GM19043 (cell line): Measurements from ENCODE around the gene RNF41.
A peak's percentile ranks its signal among the peaks of the same experiment; 100 is the strongest.
"Not testable (repeated sequence)": the region's sequence is repeated elsewhere in the genome, so short reads cannot be mapped to it uniquely, and the experiment has no call there.

Experiments used
- ATAC-seq: cut with Tn5 transposase; IDR thresholded peaks from one replicate; pipeline ENCODE4 v1.9.1; 2021; ENCODE audit warnings: low read depth; ENCODE audit not compliant: unreplicated experiment

Gene RNF41

GRCh38 chr12:56216461-56216860, 5.3 kb downstream of the RNF41 start:
- no peak for ATAC-seq

DNA sequence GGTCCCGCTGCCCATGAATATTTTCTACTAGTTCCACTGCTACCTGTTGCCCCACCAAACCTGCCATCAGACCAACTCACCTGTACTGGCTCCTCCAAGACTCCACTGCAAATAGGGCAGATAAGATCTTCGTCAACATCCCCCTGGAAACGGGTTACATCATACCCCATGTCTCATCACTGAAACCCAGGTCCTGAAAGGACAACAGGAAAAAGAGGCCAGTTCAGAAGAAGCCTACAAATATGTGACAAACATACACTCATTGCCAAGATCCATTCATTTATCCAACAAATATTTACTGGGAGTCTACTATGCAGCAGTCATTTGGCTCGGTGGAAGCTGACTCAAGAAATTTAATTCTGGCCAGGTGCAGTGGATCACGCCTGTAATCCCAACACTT, 7.8 kb downstream of the RNF41 start:
- ATAC-seq: no peak

DNA sequence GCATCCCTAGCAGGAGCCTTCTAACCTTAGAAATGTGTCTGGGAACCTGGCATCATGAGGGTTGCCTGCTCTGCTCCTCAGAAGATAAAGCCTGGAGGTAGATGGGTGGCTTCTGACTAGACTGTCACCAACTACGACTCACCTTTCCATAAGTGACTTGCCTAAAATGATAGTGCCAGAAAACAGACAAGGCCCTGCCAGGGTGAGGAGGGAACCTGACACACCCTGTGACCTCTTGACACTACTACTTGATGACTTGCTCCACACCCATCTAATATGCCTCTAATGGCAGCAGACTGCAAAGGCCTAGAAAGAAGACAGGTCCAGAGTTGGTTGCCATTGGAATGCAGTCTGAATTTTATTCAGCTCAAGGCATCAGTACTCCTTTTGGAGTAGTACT, 9.4 kb downstream of the RNF41 start:
- no peak for ATAC-seq

DNA sequence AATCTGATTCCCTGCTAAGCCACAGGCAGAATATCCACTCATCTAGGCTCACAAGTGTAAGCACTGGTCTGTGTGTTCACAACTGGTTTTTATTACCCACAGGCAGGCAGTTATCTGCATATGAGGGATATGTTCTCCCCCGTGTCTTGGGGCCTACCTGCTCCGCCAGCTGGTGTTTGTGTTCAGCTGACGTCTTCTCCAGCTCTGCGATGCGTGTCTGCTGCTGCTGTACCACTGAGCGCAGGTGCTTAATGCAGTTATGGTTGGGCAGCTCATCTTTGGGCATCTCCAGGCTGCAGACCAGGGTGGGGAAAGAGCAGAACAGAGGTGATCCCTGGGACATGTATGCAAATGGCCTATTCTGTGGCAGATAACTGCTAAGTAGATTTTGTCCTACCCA, 13.7 kb downstream of the RNF41 start:
- no peak for ATAC-seq

DNA sequence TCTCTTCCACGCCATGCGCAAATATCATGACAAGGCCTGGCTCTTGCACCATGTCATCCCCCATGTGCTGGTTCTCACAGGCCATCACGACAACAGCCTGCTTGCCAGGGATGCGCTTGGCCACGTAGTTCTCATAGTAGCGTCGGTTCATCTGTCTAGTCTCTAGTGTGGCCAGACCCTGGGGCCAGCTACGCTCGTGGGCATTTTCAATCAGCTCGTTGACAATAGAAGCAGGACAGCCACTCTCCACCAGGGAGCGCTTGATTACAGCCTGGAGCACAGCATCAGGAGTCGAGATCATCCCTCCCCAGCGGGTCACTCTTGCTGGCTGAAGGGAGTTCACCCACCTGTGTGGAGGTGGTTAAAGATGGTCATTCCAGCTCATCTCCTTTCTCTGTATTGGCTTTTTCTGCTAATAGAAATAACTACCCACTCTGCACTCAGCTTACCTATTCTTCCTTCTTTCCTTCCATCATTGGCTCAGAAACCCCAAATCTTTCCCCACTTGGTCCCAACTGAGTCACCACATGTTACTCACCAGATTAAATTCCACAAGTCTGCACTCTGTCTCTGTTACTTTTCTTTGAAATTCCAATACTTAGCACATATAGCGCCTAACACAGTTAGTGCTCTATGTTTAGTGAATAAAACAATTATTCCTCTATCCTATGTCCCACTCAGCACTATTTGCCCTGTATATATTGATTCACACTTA, 15.1 kb downstream of the RNF41 start:
- ATAC-seq: no peak

GRCh38 chr12:56205445-56205844, 16.3 kb downstream of the RNF41 start:
- ATAC-seq: no peak

DNA sequence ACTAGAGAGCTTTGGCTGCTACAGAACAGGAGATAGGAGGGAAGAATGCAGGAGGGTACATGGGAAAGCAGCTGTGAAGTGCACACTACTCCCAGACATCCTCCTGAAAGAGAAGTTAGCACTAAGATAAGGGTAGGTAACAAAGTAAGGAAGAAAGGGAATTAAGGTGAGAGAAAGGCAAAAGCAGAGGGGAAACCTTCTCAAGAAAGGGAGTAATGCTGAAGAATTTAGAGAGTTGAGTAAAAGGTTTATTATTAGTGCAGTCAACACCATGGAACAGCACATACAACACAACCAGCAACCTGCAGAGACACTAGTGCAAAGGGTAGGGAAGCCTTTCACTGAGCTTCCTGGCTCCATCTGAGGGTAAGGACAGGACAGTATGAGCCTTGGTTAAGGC, 17.4 kb downstream of the RNF41 start:
- no peak for ATAC-seq

DNA sequence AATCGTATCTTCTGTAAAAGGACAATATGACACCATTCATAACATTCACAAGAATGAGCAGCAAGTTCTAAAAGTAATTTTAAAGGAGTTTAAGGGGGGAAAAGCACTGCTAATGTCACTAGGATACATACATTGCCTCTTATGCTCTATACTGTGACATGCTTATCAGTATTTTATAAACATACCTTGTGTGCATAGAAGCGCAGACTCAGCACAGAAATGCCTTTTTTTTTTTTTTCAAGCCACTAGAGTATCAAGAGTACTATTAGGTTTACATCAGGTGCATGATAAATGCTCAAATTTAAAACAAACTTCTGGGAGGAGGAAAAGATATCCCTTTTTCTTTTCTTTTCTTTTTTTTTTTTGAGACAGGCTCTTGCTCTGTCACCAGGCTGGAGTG, 18.9 kb downstream of the RNF41 start:
- no peak for ATAC-seq

DNA sequence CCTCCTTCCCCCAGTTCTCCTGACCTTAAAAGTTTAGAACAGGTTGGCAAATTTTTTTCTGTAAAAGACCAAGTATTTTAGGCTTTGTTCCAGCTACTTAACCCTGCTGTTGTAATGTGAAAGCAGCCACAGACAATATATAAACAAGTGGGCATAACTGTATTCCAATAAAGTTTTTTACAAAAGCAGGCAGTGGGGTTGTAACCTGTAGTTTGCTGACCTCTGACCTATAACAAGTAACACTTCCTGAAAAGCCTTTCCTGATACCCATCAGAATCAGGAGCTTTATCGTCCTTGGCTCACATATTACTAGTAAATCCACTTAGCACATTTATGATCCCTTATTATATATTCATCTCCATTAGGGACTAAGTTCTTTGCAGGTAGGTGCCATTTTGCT, 19.4 kb downstream of the RNF41 start:
- no peak for ATAC-seq

GRCh38 chr12:56198836-56199235, 22.9 kb downstream of the RNF41 start:
- no peak for ATAC-seq

GRCh38 chr12:56197921-56198635, 23.6 kb downstream of the RNF41 start:
- ATAC-seq: no peak

- not testable (repeated sequence) for ATAC-seq
Observed at GRCh38 chr12:56196818-56197550, 24.7 kb downstream of the RNF41 start.

GRCh38 chr12:56193025-56193578, 28.6 kb downstream of the RNF41 start:
- ATAC-seq: no peak

DNA sequence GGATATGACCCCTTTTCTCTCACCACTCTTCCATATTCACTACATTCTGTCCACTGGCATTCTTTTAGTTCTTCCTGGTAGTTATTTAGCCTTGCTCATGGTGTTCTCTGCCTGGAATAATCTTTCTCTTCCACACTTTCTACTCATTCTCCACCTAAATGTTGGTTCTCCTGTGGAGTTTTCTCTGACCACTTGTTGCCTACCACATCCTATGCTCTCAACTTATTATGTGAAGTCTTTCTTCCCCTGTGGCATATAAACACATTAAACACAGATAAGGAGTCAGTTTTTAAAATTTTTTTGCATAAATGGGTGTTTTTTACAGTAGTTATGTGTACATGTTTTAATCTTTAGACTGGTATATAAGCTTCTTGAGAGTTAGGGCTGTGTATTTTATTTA, 29.1 kb downstream of the RNF41 start:
- ATAC-seq: no peak

- ATAC-seq: no peak
Observed at GRCh38 chr12:56190695-56191155, 31.0 kb downstream of the RNF41 start.

DNA sequence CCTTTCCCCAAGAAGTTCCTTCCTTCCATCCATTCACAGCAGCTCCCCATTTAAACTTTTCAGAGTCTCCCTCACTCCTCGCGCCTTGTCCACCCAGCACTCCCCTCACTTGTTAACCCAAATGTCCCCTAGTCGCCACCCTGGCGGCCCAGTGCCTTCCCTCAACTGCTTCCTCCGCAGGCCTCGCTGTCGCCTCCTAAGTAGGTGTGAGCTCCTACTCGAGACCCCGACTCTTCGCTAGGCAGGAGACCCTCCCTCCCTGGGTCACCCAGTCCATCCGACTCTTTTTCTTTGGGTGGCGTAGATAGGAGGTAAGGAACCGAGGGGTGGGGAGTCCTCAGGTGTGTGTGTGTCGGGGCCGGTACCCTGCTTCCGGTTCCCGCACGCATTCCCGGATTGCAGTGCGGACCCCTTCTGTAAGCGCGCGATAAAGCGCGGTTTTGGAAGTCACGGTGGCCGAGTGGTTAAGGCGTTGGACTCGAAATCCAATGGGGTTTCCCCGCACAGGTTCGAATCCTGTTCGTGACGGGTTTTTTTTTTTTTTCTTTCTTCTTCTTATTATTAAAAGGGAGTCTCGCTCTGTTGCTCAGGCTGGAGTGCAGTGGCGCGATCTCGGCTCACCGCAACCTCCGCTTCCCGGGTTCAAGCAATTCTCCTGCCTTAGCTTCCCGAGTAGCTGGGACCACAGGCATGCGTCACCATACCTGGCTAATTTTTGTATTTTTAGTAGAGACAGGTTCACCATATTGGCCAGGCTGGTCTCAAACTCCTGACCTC, 31.6 kb downstream of the RNF41 start:
- peak; percentile 7 for ATAC-seq

DNA sequence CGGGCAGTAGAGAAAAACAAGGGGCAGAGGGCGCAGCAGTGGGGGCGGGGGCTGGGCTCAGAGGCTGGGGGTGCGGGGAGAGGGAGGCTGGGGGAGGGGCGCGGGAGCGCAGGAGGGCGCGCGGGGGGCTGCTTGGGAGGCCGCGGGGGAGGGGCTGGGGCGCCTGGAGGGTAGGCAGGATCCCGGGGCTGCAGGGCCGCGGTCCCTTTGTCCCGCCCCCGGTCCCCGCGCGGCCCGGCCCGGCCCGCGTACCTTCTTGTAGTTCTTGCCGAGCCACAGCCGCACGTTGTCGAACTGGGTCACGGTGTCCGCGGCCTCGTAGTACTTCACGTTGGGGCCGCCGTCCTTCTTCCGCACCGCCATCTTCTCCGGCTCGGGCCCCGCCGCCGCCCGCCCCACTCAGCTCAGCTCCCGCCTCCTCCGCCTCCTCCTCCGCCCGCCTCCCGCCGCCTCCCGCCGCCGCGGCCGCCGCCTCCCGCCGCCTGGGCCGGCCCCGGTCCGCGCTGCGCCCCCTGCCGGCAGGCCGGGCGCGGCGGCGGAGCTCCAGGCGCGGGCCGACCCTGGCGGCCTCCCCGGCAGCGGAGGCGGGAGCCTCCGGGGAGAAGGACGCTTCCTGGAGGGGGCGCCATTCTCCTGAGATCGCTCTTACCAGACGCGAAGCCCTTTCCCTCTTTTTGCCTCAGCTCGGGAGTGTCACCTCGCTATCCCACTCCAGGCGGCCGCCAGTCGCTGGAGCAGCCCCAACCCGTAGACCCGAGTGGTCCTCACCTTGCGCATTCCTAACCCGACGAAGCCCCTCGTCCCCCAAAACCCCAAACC, 32.4 kb downstream of the RNF41 start, which contains the start of gene SMARCC2:
Gene SMARCC2 (minus strand): TSS at position 385 of the 819 bp plus-strand sequence. CDS start 22 bp downstream, at position 363.
- ATAC-seq: peak; percentile 57

GRCh38 chr12:56188778-56189098, 33.0 kb downstream of the RNF41 start:
- no peak for ATAC-seq

DNA sequence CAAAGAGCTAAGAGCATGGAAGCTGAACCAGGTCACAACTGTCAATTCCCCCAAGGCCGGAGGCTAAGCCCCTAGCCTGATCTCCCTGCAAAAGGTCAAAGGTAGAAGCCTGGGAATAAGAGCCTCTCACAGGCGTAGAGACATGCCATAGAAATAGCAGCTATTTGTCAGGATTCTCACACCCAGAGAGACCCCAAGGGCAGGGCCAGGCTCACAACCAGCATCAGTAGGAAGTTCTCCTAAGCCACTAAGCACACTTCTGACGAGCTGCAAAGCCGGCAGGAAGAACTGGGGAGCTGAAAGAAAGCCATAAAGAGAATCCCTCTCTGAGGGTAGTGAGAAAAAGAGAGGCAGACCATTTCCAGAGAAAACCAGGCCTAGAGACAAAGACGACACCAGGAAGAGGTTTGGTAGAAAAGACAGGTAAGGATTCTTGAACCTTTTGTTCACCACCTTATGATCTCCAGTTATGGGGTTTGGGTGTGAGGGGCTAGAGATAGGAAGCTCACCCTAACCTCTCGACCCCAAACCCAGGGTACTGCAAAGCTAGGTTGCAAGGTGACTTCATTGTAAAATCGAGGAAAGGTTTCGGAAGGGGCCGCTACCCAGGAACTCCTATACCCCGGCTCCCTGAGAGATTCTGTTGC, 33.5 kb downstream of the RNF41 start:
- ATAC-seq: no peak
